ENCODE measurements around the gene SYNM. TPM values are rescaled to one million over a fixed set of nuclear protein-coding genes. Genes with fewer than 3 reads are reported as not detected.

SYNM gene
- total RNA-seq, 2 experiments from 2014 or later = 0.11 TPM

- Mint-ChIP-seq H3K27me3 (peaks cover 12% of the 10 kb centered on the region), H3K36me3 (ENCODE audit: low read depth) (no peaks in the 10 kb centered on the region), H3K27ac (no peak overlapping the region), H3K4me1 (ENCODE audit: low read depth) (no peaks in the 10 kb centered on the region), H3K9me3 (no peaks in the 10 kb centered on the region), H3K4me3 (no peak overlapping the region)
- Histone ChIP-seq H3K36me3 (ENCODE audit: insufficient read depth, low read length) (no peaks in the 10 kb centered on the region), H3K27me3 (ENCODE audit: control insufficient read depth in 1 of 2, insufficient read depth in 2 of 2, low read length in 2 of 2) (peaks cover 0 to under 1% of the 10 kb centered on the region in 2 experiments), H3K9me3 (ENCODE audit: control insufficient read depth in 1 of 2, insufficient read depth in 1 of 2, low read length in 2 of 2) (no peaks in the 10 kb centered on the region), H3K4me3 (ENCODE audit: low read length) (no peak overlapping the region), H3K27ac (ENCODE audit: low read depth in 1 of 2, low read length in 2 of 2) (no peak overlapping the region), H3K4me1 (ENCODE audit: insufficient read depth, low read length) (no peaks in the 10 kb centered on the region)
- TF ChIP-seq, protein P1, sequence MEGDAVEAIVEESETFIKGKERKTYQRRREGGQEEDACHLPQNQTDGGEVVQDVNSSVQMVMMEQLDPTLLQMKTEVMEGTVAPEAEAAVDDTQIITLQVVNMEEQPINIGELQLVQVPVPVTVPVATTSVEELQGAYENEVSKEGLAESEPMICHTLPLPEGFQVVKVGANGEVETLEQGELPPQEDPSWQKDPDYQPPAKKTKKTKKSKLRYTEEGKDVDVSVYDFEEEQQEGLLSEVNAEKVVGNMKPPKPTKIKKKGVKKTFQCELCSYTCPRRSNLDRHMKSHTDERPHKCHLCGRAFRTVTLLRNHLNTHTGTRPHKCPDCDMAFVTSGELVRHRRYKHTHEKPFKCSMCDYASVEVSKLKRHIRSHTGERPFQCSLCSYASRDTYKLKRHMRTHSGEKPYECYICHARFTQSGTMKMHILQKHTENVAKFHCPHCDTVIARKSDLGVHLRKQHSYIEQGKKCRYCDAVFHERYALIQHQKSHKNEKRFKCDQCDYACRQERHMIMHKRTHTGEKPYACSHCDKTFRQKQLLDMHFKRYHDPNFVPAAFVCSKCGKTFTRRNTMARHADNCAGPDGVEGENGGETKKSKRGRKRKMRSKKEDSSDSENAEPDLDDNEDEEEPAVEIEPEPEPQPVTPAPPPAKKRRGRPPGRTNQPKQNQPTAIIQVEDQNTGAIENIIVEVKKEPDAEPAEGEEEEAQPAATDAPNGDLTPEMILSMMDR (IDR thresholded peaks at IDR 0.05) = no peak
- DNase-seq (no peak), ATAC-seq (ENCODE audit: poor library complexity) (no peak)
- intact Hi-C loops (cut with DNase I, micrococcal nuclease) = no loop called here
- ChIA-PET CTCF (no interaction called here), POLR2A (no interaction called here)
These were observed 12.2 kb upstream of the SYNM start for GRCh38 chr15:99092554-99093172.

DNA sequence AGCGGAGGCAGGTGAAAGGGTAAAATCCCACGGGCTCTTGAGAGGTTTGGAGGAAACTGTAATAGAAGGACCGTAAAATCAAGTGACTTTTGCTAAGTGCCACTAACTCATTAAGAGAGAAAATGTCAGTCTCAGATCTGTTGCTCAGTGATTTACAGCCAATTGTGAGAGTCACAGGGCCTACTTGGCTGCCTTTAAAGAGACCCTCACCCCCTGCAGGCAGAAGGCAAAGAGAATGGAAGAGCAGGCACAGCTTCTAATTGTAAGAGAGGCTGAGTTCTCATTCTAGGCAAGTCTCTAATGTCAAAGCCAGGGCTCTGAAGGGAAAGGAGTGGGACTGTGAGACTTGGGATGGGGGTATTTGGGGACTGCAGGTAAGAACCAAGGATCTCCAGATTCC lies 9.3 kb upstream of the SYNM start:
- H3K27ac ChIP-seq (ENCODE audit: low read depth in 1 of 2, low read length in 2 of 2) = no peak overlapping the region
- ChIA-PET POLR2A (no interaction called here), CTCF (no interaction called here)
- H3K27ac Mint-ChIP-seq = no peak overlapping the region
- intact Hi-C loops (cut with DNase I, micrococcal nuclease) = loop anchor here in 1 of 2 experiments (5.0 kb wide), 1 partner anchor 117 kb away; no protein-coding TSS in a partner anchor
- no peaks in the 10 kb centered on the region for H3K36me3 ChIP-seq (ENCODE audit: insufficient read depth, low read length)
- peaks cover 8% of the 10 kb centered on the region for H3K4me1 ChIP-seq (ENCODE audit: insufficient read depth, low read length)
- H3K36me3 Mint-ChIP-seq (ENCODE audit: low read depth) = no peaks in the 10 kb centered on the region
- peaks cover 33% of the 10 kb centered on the region for H3K27me3 Mint-ChIP-seq
- no peaks in the 10 kb centered on the region for H3K9me3 Mint-ChIP-seq
- TF ChIP-seq, protein P1 (IDR thresholded peaks at IDR 0.05) = no peak
- DNase-seq (no peak), ATAC-seq (ENCODE audit: poor library complexity) (no peak)
- H3K4me3 ChIP-seq (ENCODE audit: low read length) = no peak overlapping the region
- H3K9me3 ChIP-seq (ENCODE audit: control insufficient read depth in 1 of 2, insufficient read depth in 1 of 2, low read length in 2 of 2) = no peaks in the 10 kb centered on the region
- peaks cover 15 to 20% of the 10 kb centered on the region in 2 experiments for H3K27me3 ChIP-seq (ENCODE audit: control insufficient read depth in 1 of 2, insufficient read depth in 2 of 2, low read length in 2 of 2)
- no peak overlapping the region for H3K4me3 Mint-ChIP-seq
- no peaks in the 10 kb centered on the region for H3K4me1 Mint-ChIP-seq (ENCODE audit: low read depth)

DNA sequence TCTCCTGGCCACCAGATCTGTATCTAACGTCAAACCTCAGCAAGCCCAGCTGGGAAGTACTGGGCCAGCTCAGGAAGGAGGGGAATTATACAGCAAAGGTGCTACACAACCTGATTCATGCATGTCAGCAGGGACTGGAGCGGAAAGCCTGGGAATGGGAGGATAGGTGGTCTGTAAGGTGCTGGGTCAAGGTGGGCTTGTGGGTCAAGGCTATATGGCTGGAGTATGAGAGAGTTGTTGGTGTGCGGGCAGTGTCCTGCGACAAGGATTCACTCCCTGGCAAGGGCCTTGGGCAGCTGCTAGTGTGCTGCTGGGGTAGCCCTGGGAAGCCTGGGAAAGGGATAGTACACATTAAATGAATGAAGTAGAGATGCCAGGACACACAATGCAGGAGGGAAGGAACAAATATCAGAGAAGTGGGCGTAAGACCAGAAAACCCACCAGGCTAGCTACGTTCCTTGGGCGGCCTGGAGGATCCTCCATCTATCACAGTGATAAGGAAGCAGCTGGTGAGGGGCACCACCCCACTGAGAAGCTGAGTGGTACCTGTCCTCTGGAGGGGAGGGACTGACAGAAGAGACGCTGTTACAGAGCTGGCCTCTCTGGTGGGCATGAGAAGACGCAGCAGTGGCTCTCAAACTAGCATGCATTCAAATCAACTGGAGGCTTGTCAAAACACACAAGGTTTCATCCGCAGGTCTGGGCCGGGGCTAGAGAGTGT lies 8.5 kb upstream of the SYNM start:
- ChIA-PET CTCF (no interaction called here), POLR2A (no interaction called here)
- Mint-ChIP-seq H3K36me3 (ENCODE audit: low read depth) (no peaks in the 10 kb centered on the region), H3K4me1 (ENCODE audit: low read depth) (no peaks in the 10 kb centered on the region), H3K27ac (no peak overlapping the region), H3K27me3 (peaks cover 34% of the 10 kb centered on the region), H3K9me3 (no peaks in the 10 kb centered on the region), H3K4me3 (no peak overlapping the region)
- peaks cover 15 to 23% of the 10 kb centered on the region in 2 experiments for H3K27me3 ChIP-seq (ENCODE audit: control insufficient read depth in 1 of 2, insufficient read depth in 2 of 2, low read length in 2 of 2)
- no peaks in the 10 kb centered on the region for H3K9me3 ChIP-seq (ENCODE audit: control insufficient read depth in 1 of 2, insufficient read depth in 1 of 2, low read length in 2 of 2)
- intact Hi-C loops (cut with DNase I, micrococcal nuclease) = loop anchor here in 1 of 2 experiments (5.0 kb wide), 1 partner anchor 116 kb away; no protein-coding TSS in a partner anchor
- peaks cover 9% of the 10 kb centered on the region for H3K4me1 ChIP-seq (ENCODE audit: insufficient read depth, low read length)
- H3K4me3 ChIP-seq (ENCODE audit: low read length) = no peak overlapping the region
- DNase-seq (no peak), ATAC-seq (ENCODE audit: poor library complexity) (no peak)
- TF ChIP-seq, protein P1 (IDR thresholded peaks at IDR 0.05) = no peak
- no peaks in the 10 kb centered on the region for H3K36me3 ChIP-seq (ENCODE audit: insufficient read depth, low read length)
- no peak overlapping the region for H3K27ac ChIP-seq (ENCODE audit: low read depth in 1 of 2, low read length in 2 of 2)
